HG03045 (cell line): ENCODE measurements around the gene SLMAP.
"Not testable (repeated sequence)": the region's sequence is repeated elsewhere in the genome, so short reads cannot be mapped to it uniquely, and the experiment has no call there.

Experiments used
- ATAC-seq: cut with Tn5 transposase; IDR thresholded peaks from one replicate; pipeline ENCODE4 v1.9.1; 2021; ENCODE audit warnings: mild to moderate bottlenecking, moderate library complexity; ENCODE audit not compliant: unreplicated experiment

Gene SLMAP

DNA sequence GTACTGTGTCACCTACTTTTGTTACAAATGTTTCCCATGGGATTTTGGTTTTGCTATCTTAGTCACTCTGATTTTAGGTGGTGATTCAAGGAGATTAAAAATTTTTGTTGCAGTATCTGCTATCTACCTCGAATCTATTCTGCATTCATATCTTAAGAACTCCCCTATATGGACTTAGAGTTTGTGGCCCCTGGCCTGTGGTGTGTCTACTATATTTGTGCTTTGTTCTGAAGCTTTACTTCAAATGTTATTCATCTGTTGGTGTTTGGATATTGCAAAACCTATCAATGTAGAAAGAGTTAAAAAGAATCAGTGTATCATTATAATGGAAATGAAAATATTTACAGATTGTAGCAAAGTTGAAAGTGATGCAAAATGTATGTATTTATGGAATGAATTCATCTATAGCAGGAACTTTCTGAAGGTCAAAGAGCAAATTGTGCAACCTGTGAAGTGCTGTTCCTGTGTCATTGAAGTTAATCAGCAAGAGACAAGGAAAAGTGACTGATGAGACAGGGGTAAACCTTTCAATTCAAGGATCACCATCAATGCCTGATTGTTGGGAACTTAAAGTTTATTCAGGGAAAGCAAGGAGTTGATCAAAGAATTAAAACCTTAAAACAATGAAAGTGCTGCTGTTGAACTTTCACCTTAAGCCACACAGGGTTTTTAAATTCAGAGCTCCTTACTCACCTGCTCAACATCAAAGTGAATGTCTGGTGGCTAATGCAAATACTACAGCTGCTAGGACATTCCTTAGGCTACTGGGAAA, 71.0 kb downstream of the SLMAP start:
- no peak for ATAC-seq

DNA sequence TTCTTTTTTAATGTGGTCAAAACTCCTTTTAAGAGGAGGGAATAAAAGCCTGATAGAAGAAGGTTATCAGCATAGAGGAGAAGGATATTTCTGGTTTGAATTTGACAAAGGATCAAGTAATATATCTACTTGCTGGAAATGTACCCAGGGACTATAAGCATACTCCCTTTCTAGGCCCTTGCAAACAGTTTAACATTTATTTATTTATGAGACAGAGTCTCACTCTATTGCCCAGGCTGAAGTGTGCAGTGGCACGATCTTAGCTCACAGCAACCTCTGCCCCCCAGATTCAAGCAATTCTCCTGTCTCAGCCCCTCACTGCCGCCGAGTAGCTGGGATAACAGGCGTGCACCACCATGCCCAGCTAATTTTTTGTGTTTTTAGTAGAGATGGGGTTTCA, 71.6 kb downstream of the SLMAP start:
- ATAC-seq: no peak

DNA sequence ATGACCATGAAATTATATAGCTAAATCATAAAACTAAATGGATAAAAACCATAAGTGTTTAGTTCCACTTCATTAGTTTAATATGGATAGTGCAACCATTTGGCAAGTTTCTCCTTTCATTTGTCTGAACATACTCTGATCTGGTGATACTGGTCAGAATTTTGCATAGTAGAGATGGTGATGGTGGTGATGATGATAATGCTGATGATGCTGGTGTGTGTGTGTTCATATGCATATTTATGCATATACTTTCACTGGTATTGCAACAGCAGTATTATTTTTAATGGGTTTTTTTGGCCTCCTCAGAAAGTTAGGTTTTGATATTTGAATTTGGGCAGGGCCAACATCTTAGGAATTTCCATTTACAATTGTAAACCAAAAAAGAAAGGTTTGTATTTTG, 76.4 kb downstream of the SLMAP start:
- ATAC-seq: no peak

DNA sequence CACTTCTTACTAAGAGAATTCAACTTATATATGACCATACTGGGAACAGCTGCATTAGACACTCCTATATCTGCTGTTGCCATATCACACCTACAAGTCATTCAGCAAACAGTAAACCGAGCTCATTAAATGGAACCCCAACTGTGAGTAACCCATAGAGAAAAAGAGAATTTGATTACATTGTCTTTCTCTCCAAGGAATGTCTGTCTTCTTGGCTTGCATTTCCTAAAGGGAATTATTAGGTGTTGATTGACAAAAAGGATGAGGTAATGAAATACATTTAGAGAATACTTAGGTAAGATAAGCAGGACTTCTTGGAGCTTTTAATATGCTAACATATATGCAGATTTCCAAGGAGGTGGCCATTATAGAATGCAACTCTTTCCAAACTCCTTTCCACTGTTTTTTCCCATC, 76.8 kb downstream of the SLMAP start:
- no peak for ATAC-seq

DNA sequence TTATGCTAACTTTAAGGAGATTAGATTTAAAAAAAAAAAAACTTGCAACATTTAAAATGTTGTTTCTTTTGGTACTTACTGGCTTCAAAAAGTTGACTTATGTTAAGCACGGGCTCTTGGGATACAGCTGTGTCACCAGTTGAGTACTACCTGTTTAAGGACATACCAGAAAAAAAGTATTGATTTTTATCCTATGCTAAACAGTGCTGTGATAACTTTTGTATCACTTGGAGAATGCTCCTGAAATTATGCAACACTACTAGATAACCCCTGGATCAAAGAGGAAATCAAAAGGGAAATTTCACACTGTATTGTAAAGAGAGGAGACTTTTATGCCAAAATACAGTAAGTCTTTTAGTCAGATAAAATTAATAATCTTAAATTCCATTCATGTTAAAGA, 77.7 kb downstream of the SLMAP start:
- no peak for ATAC-seq

DNA sequence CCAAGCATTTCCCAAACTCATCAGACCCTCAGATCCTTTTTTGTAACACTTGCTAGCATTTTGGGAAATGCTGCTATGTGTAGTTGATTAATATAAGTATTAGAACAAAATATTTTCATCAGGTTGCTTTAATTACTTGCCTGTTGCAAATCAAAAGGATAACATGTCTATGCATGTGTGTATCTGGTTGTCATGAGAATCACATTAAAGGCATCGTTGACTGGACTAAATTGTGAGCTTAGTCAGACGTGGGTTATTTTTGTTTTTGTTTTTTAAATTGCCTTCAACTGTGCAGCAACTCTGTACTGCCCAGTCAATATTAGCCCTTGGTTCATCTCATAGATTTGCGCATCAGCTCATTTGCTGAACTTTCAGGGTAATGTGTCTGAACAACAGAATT, 81.6 kb downstream of the SLMAP start:
- no peak for ATAC-seq

DNA sequence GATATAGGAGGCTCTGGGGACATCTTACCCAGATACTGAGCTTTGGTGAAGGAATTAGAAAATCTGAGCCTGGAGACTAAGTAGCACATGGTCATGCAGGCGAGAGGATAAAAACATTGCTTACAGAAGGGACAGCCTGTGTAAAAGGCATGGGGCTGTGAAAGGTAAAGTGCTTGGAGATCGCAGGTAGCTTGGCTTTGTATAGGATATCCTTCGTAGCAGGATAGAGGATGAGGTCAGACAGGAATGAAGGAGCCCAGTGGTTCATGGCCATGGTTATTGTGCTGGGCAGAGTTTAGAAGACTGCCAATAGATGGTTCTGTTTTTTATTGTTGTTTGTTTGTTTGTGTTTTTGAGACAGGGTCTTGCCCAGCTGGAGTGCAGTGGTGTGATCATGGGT, 82.5 kb downstream of the SLMAP start:
- ATAC-seq: no peak

DNA sequence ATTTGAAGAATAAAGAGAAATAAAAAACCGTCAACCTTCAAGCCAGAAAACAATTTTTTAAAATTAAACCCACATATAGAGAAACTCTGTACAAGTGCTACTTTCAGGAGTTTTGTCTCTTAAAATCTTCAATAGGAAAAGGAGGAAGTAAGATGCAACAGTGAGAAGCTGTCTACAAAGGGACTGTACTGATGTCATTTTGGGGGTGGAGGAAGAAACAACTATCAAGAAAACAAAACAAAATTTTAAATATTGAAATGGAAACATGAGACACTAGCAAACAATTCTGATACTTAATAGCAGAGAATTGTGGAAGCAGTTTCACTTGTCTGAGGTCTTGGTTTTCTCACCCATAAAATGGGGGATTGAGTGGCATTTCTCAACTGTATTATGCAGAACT, 84.4 kb downstream of the SLMAP start:
- ATAC-seq: no peak

DNA sequence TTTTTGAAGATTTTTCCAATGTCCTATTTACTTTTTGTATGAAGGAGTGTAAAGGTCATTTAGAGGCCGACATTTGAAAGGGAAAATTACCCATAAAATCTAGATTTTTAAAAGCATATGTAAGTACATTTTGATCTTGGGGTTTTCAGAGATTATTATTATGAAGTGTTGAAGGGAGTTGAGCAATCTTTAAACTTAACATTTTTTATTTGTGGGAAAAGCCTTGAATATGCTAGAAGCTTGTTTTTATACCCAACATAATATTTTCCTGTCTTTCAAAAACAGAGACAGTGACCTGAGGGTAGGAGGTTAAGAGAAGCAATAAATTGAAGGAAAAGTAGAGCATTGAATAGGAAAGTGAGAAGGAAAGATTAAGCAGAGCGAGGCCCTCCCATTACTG, 85.7 kb downstream of the SLMAP start:
- ATAC-seq: no peak

DNA sequence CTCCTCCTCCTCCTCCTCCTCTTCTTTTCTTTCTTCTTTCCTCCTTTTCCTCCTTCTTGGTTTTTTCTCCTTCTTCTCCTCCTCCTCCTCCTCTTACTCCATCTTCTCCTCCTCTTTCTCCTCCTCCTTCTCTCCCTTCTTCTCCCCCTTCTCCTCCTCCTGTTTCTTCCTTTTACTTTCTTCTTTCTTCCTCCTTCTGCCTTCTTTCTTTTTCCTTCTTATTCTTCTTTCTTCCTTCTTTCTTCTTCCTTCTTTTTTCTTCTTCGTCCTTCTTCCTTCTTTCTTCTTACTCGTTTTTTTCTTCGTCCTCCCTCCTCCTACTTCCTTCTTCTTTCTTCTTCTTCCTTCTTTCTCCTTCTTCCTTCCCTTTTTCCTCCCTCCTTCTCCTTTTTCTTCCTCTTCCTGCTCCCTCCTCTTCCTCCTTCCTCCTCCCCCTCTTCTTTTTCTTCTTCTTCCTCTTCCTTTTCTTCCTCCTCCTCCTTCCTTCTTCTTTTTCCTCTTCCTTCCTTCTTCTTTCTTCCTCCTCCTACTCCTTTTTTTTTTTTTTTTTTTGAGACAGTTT, 92.1 kb downstream of the SLMAP start:
- no peak for ATAC-seq

DNA sequence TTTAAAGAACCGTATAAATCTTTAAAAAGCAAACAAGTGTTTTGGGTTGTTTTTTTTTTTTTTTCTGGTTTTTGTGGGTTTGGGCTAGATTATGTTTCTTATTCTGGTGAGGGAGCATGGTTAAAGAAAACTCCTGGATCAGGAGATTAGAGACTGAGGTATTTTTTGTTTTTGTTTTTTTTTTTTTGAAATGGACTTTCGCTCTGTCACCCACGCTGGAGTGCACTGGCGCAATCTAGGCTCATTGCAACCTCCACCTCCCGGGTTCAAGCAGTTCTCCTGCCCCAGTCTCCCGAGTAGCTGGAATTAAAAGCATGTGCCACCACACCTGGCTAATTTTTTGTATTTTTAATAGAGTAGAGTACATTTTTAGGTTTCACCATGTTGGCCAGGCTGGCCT, 95.2 kb downstream of the SLMAP start:
- no peak for ATAC-seq

DNA sequence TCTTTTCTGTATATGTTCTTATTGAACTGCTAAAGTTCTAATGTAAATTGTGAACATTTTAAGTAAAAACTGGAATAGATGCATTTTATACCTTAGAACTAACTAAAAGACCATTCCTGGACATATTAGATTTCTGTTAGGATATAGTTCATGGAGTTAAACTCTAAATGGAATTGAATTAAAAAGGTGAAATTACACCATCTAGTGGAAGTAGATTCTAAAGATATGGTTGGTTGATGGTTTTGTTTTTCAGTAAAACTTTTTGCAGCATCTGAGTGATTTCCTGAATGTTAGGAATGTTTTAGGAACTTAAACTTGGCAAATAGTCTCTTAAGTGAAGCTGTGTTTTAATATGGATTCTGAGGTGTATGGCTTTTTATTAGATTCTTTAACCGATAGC, 96.8 kb downstream of the SLMAP start:
- ATAC-seq: no peak

DNA sequence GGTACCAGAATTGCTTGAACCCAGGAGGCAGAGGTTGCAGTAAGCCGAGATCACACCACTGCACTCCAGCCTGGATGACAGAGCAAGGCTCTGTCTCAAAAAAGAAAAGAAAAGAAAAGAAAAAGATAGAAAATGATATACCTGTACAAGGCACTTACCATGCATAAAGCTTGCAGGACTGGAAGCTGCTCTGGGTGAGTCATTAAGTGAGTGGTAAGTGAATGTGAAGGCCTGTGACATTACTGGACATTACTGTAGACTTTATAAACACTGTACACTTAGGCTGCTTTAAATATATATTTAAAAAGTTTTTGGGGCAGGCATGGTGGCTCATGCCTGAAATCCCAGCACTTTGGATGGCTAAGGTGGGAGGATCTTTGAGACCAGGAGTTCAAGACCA, 99.2 kb downstream of the SLMAP start:
- no peak for ATAC-seq

DNA sequence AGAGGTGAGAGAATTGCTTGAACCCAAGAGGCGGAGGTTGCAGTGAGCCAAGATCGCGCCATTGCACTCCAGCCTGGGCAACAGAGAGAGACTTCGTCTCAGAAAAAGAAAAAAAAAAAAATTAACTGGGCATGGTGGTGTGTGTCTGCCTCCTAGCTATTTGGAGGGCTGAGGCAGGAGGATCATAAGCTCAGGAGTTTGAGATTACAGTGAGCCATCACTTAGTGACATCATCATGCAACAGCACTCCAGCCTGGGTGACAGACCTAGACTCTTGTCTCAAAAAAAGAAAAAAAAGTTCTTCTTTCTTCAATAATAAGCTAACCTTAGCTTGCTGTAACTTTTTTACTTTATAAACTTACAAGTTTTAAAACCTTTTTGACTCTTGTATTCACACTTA, 99.8 kb downstream of the SLMAP start:
- no peak for ATAC-seq

DNA sequence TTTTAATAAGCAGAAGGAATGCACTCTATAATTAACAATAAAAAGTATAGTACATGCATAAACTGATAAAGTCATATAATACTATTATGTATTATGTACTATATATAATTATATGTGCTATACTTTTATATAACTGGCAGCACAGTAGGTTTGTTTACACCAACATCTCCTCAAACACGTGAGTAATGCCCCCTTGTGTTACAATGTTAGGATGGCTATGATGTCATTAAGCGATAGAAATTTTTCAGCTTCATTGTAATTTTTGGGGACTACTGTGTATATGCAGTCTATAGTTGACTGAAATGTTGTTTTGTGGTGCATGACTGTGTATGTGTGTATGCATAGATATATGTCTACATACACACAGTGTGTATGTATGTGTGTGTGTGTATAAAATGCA, 100.6 kb downstream of the SLMAP start:
- ATAC-seq: no peak

DNA sequence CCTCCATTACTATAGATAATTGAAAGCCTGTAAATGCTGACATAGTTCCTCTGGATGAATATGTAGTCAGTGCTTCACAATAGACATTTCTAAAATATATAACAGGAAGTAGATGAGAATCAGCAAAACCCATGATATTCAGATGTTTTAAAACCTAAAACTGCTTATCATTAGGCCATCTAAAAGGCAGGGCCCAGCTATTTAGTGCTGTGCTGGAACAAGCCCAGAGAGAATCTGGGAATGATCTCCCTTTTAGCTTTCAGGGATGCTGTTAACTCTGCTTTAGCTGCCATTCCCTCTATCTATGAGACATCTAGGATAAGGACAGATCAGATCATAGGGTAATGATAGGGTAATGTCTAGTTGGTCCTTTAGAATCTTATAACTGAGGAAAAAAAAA, 106.8 kb downstream of the SLMAP start:
- ATAC-seq: no peak

DNA sequence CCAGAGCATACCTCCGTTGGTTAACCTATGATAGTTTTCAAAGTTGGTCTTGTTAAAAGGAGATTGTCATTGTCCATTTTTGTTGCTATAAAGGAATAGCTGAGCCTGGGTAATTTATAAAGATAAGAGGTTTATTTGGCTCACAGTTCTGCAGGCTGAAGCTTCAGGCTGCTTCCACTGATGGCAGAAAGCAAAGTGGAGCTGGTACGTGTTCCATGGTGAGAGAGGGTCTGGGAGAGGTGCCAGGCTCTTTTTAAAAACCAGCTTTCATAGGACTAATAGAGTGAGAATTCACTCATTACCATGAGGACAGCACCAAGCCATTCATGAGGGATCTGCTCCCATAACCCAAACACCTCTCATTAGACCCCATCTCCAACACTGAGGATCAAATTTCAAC, 107.3 kb downstream of the SLMAP start:
- no peak for ATAC-seq

DNA sequence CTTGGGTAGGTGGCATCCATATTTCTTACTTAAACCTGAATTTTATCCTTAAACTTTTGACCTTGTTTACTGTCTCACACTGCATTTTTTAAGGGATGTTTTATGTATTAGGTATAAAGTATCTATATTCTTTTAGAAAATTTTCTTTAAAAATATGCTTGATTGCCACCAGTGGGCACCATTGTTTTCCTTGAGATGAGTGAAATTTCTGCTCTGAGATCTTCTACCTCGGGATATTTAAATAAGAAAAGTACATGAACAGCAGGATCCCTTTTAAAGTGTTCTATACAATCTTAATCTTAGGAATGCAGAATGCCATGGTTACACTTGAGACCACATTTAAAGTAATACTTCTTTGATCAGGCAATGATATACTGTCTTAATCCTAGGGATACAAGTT, 108.7 kb downstream of the SLMAP start:
- ATAC-seq: no peak

DNA sequence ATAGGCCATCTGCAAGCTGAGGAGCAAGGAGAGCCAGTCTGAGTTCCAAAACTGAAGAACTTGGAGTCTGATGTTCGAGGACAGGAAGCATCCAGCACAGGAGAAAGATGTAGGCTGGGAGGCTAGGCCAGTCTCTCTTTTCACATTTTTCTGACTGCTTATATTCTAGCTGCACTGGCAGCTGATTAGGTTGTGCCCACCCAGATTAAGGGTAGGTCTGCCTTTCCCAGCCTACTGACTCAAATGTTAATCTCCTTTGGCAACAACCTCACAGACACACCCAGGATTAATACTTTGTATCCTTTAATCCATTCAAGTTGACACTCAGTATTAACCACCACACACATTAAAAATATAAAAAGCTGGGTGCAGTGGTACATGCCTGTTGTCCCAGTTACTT, 113.0 kb downstream of the SLMAP start:
- not testable (repeated sequence) for ATAC-seq

DNA sequence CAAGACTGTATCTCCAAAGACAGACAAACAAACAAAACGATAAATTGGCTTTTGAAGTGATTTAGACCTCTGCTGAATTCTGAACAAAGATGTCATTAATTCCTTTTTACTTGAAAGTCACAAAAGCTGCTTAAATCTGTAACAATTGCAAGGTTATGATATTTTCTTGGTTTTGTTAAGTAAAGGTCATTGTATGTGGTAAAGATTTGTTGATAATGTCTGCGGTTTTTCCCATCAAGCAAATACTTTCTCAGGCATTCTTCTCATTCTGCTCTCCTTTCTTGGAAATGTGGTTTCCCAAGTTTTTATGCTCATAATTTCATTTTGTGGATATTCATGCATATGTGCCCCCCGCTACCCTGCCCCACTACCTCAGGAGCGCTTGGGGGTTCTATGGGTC, 116.5 kb downstream of the SLMAP start:
- ATAC-seq: no peak

DNA sequence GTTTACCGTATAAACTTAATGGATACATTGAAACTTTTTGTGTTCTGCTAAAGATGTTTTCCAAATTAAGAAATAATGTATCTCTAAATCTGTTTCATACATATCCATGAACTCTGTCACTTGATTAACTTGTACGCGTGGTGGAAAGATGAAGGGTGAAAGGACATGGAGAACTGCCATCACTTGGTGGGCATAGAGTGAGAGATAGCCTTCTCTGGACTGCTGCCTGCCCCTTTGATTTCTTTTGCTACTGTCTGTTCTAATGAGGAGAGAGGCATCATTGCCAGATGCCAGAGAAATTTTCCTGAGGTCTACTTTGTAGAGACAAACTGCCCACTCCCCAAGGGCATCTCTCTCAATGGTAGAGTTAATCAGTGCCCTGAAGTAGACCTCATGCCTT, 120.5 kb downstream of the SLMAP start:
- ATAC-seq: no peak

DNA sequence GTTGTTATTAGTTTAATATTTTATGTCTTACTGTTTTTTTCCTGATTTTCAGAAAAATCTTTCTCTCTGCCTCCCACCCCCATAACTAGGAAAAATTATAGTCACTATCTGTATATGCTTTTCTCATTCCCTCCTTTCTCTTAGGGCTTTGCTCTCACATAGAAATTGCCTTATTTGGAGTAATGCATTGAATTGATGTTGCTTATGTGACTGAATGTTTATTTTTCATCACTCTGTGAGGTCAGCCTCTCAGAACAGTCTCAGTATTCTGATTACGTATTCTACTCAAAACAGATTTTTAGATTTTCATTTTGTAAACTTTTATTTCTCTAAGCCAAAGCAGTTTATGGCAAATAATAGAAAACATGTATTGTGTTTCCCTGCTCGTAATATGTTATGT, 121.0 kb downstream of the SLMAP start:
- ATAC-seq: no peak

DNA sequence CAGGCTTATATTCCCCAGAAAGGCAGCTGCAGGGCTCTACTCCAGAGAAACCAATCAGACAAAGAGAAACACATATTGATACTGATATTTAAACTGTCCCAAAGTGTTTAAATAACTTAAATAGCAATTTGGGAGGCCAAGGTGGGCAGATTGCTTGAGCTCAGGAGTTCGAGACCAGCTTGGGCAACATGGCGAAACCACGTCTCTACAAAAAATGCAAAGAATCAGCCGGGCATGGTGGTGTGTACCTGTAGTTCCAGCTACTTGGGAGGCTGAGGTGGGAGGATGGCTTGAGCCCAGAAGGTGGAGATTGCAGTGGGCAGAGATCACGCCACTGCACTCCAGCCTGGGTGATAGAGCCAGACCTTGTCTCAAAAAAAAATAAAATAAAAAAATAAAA, 128.3 kb downstream of the SLMAP start:
- ATAC-seq: not testable (repeated sequence)
